ENCODE measurements around the gene CP. TPM values are rescaled to one million over a fixed set of nuclear protein-coding genes. Genes with fewer than 3 reads are reported as not detected.

Gene CP
- total and polyA plus RNA-seq, 2 of the 13 experiments (the other 11 are each of a cell fraction or from before 2014, with no cell fraction given), result 42.6 to 789 TPM

DNA sequence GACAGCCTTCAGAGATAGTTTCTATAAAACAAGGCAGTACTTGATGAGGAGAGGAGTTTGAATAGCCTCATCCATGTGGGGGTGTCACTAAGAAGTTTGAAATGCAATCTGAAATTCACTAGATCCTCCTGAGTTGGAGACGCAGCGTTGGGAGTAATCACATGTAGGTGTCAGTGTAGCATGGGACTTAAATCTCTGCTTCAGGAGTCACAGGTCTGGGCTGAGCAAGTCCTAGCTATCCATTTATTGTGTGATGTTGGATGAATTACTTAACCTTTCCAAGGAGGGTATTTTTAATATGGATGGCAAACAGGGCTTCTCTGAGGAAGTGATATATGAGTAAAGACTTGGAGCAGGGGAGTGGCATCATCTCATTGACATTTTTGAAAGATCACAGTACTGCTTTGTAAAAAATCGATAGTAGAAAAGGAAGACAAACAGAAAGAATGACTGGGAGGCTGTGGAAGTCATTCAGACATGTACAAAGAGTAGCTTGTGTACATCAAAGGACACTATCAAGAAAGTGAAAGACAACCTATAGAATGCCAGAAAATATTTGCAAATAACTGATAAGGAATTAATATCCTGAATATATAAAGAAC, 17.1 kb downstream of the CP start (continued):
- TF ChIP-seq CREM (IDR thresholded peaks at IDR 0.05) (peak; percentile 78; the same call in 1 of the 2 replicates), CREM (CRISPR knock-in tag; IDR thresholded peaks at IDR 0.05) (no peak), SP140L (CRISPR knock-in tag; IDR thresholded peaks at IDR 0.05; ENCODE audit: borderline replicate concordance) (no peak), CBX2 (IDR thresholded peaks at IDR 0.05; ENCODE audit: low read depth, low read length) (no peak), CBX2 (CRISPR knock-in tag; IDR thresholded peaks at IDR 0.05; ENCODE audit: low read depth) (no peak), BRCA1 (CRISPR knock-in tag; IDR thresholded peaks at IDR 0.05) (no peak), TCF7 (IDR thresholded peaks at IDR 0.05; ENCODE audit: low read depth) (peak; percentile 90), ZMAT3 (CRISPR knock-in tag; conservative IDR thresholded peaks at IDR 0.05) (no peak), ZSCAN30 (CRISPR knock-in tag; IDR thresholded peaks at IDR 0.05) (no peak), ZNF501 (CRISPR knock-in tag; IDR thresholded peaks at IDR 0.05) (no peak), NONO (IDR thresholded peaks at IDR 0.05) (no peak), NONO (CRISPR knock-in tag; conservative IDR thresholded peaks at IDR 0.05) (no peak), KAT2B (IDR thresholded peaks at IDR 0.05; ENCODE audit: borderline replicate concordance, low read depth, low read length) (peak; percentile 71; the same call in 1 of the 2 replicates), CAMTA2 (CRISPR knock-in tag; IDR thresholded peaks at IDR 0.05; ENCODE audit: borderline replicate concordance) (no peak), MXI1 (IDR thresholded peaks at IDR 0.05; ENCODE audit: borderline replicate concordance, low read depth, low read length) (no peak), GZF1 (CRISPR knock-in tag; IDR thresholded peaks at IDR 0.05) (no peak), FOXK1 (CRISPR knock-in tag; IDR thresholded peaks at IDR 0.05; ENCODE audit: borderline replicate concordance, low read depth) (peak; percentile 10; the same call in 1 of the 2 replicates), ZNF670 (CRISPR knock-in tag; IDR thresholded peaks at IDR 0.05; ENCODE audit: borderline replicate concordance) (no peak), KDM5B (CRISPR knock-in tag; IDR thresholded peaks at IDR 0.05; ENCODE audit: borderline replicate concordance) (no peak), NR2F6 (IDR thresholded peaks at IDR 0.05) (peak; percentile 57; the same call in 1 of the 2 replicates), NR2F6 (CRISPR knock-in tag; IDR thresholded peaks at IDR 0.05) (peak; percentile 22; the same call in 1 of the 2 replicates)
- TF ChIP-seq, protein P1, sequence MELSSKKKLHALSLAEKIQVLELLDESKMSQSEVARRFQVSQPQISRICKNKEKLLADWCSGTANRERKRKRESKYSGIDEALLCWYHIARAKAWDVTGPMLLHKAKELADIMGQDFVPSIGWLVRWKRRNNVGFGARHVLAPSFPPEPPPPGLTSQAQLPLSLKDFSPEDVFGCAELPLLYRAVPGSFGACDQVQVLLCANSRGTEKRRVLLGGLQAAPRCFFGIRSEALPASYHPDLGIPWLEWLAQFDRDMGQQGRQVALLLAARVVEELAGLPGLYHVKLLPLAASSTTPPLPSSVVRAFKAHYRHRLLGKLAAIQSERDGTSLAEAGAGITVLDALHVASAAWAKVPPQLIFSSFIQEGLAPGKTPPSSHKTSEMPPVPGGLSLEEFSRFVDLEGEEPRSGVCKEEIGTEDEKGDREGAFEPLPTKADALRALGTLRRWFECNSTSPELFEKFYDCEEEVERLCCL (CRISPR knock-in tag; IDR thresholded peaks at IDR 0.05; ENCODE audit: borderline replicate concordance), result no peak
- TF ChIP-seq, protein P2, sequence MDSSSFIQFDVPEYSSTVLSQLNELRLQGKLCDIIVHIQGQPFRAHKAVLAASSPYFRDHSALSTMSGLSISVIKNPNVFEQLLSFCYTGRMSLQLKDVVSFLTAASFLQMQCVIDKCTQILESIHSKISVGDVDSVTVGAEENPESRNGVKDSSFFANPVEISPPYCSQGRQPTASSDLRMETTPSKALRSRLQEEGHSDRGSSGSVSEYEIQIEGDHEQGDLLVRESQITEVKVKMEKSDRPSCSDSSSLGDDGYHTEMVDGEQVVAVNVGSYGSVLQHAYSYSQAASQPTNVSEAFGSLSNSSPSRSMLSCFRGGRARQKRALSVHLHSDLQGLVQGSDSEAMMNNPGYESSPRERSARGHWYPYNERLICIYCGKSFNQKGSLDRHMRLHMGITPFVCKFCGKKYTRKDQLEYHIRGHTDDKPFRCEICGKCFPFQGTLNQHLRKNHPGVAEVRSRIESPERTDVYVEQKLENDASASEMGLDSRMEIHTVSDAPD (CRISPR knock-in tag; IDR thresholded peaks at IDR 0.05), result 0 out of 2 replicates have a peak, but pooled peaks have one; percentile 28
- TF ChIP-seq, protein P3, sequence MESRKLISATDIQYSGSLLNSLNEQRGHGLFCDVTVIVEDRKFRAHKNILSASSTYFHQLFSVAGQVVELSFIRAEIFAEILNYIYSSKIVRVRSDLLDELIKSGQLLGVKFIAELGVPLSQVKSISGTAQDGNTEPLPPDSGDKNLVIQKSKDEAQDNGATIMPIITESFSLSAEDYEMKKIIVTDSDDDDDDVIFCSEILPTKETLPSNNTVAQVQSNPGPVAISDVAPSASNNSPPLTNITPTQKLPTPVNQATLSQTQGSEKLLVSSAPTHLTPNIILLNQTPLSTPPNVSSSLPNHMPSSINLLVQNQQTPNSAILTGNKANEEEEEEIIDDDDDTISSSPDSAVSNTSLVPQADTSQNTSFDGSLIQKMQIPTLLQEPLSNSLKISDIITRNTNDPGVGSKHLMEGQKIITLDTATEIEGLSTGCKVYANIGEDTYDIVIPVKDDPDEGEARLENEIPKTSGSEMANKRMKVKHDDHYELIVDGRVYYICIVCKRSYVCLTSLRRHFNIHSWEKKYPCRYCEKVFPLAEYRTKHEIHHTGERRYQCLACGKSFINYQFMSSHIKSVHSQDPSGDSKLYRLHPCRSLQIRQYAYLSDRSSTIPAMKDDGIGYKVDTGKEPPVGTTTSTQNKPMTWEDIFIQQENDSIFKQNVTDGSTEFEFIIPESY (CRISPR knock-in tag; IDR thresholded peaks at IDR 0.05), result no peak
- TF ChIP-seq, protein P4, sequence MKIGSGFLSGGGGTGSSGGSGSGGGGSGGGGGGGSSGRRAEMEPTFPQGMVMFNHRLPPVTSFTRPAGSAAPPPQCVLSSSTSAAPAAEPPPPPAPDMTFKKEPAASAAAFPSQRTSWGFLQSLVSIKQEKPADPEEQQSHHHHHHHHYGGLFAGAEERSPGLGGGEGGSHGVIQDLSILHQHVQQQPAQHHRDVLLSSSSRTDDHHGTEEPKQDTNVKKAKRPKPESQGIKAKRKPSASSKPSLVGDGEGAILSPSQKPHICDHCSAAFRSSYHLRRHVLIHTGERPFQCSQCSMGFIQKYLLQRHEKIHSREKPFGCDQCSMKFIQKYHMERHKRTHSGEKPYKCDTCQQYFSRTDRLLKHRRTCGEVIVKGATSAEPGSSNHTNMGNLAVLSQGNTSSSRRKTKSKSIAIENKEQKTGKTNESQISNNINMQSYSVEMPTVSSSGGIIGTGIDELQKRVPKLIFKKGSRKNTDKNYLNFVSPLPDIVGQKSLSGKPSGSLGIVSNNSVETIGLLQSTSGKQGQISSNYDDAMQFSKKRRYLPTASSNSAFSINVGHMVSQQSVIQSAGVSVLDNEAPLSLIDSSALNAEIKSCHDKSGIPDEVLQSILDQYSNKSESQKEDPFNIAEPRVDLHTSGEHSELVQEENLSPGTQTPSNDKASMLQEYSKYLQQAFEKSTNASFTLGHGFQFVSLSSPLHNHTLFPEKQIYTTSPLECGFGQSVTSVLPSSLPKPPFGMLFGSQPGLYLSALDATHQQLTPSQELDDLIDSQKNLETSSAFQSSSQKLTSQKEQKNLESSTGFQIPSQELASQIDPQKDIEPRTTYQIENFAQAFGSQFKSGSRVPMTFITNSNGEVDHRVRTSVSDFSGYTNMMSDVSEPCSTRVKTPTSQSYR (CRISPR knock-in tag; IDR thresholded peaks at IDR 0.05; ENCODE audit: borderline replicate concordance), result no peak

Measured in HepG2 (cell line).